CD4-positive, alpha-beta T cell treated with Interleukin-4 for 1 hour (primary cell): Measurements from ENCODE around the gene PSME3.

Source experiments
- DNase-seq, 2 donors: peaks; one replicate each; pipeline ENCODE4 v3.0.0-alpha.2; 2020 to 2022

The PSME3 gene

GRCh38 chr17:42832934-42833766 is at the start of gene PSME3:
Gene PSME3 (plus strand): TSS chr17:42833397. CDS start chr17:42833632, 235 bp downstream.
- peak; percentile 90 to 91 for DNase-seq

GRCh38 chr17:42783791-42784138 is 49.4 kb upstream of the PSME3 start:
- no peak for DNase-seq

- no peak for DNase-seq
These were observed 48.8 kb upstream of the PSME3 start for GRCh38 chr17:42784409-42784808.

- no peak for DNase-seq
These were observed 48.2 kb upstream of the PSME3 start for GRCh38 chr17:42784811-42785592.

- DNase-seq = no peak
These were observed 45.9 kb upstream of the PSME3 start for GRCh38 chr17:42787266-42787665.

GRCh38 chr17:42791948-42792347 is 41.2 kb upstream of the PSME3 start:
- DNase-seq = no peak

- no peak for DNase-seq
These were observed 40.7 kb upstream of the PSME3 start for GRCh38 chr17:42792545-42792944.

GRCh38 chr17:42795061-42795460 is 38.1 kb upstream of the PSME3 start:
- DNase-seq = no peak

GRCh38 chr17:42795465-42795864 is 37.7 kb upstream of the PSME3 start:
- no peak for DNase-seq

- no peak for DNase-seq
These were observed 37.0 kb upstream of the PSME3 start for GRCh38 chr17:42796066-42796758.

- no peak for DNase-seq
These were observed 35.9 kb upstream of the PSME3 start for GRCh38 chr17:42797067-42798007.

- no peak for DNase-seq
These were observed 35.2 kb upstream of the PSME3 start for GRCh38 chr17:42798011-42798382.

GRCh38 chr17:42798383-42799380 is 34.5 kb upstream of the PSME3 start, which contains the start of the genes CNTD1 and COA3:
Gene CNTD1 (plus strand): TSS chr17:42798861. CDS start chr17:42799068, 207 bp downstream.
Gene COA3 (minus strand): TSS chr17:42798704. CDS start chr17:42798681, 23 bp downstream.
- peak; percentile 75 to 76 for DNase-seq

GRCh38 chr17:42803074-42803883 is 29.9 kb upstream of the PSME3 start:
- no peak for DNase-seq

GRCh38 chr17:42804918-42805367 is 28.3 kb upstream of the PSME3 start:
- no peak for DNase-seq

- no peak for DNase-seq
These were observed 26.9 kb upstream of the PSME3 start for GRCh38 chr17:42806249-42806648.

GRCh38 chr17:42809250-42809649 is 23.9 kb upstream of the PSME3 start:
- DNase-seq = no peak

GRCh38 chr17:42814633-42815399 is 18.4 kb upstream of the PSME3 start:
- no peak for DNase-seq

GRCh38 chr17:42817866-42818265 is 15.3 kb upstream of the PSME3 start:
- DNase-seq = no peak
